Stimulated activated CD4-positive, alpha-beta T cell treated with anti-CD3 and anti-CD28 coated beads, Interleukin-15, amount 100 ng/mL, for 24 hours (primary cell): ENCODE measurements around the gene ALAS1.

Experiments
- DNase-seq: peaks from one replicate; pipeline ENCODE4 v3.0.0-alpha.2; 2020

The ALAS1 gene

GRCh38 chr3:52202384-52203077 lies 4.6 kb downstream of the ALAS1 start:
- no peak for DNase-seq

GRCh38 chr3:52203701-52204100 lies 5.7 kb downstream of the ALAS1 start:
- DNase-seq, result no peak

GRCh38 chr3:52204337-52205073 lies 6.5 kb downstream of the ALAS1 start:
- peak; percentile 41 for DNase-seq

GRCh38 chr3:52205727-52206372 lies 7.9 kb downstream of the ALAS1 start:
- no peak for DNase-seq

DNA sequence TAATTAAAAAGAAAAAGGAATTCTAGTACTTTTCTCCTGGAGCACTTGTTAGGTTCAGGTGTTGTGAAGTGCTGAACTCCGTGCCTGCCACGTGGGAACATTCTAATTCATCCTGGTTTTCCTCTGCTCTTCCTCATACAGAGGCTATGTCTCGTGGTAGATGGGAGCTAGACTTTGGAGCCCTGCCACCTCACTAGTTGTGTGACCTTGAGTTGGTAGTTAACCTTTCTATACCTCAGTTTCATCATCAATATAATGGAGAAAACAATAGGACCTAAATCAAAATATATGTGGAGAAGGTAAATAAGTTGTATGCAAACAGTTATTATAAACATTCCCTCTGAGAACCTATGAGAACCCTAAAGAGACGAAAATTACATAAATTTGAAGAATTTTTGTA lies 10.6 kb downstream of the ALAS1 start:
- DNase-seq, result no peak

GRCh38 chr3:52210037-52210436 lies 12.1 kb downstream of the ALAS1 start:
- DNase-seq, result no peak

DNA sequence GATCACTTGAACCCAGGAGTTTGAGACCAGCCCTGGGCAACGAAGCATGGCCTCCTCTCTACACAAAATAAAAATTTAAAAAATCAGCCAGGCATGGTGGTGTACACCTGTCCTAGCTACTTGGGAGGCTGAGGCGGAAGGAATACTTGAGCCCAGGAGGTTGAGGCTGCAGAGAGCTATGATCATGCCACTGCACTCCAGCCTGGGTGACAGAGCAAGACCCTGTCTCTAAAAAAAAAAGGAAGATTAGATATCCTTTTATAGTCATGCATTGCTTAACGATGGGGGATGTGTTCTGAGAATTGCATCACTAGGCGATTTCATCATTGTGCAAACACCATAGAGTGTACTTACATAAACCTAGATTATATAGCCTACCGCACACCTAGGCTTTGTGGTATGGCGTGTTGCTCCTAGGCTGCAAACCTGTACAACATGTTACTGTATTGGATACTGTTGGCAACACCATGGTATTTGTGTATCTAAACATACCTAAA lies 12.6 kb downstream of the ALAS1 start:
- DNase-seq, result no peak

DNA sequence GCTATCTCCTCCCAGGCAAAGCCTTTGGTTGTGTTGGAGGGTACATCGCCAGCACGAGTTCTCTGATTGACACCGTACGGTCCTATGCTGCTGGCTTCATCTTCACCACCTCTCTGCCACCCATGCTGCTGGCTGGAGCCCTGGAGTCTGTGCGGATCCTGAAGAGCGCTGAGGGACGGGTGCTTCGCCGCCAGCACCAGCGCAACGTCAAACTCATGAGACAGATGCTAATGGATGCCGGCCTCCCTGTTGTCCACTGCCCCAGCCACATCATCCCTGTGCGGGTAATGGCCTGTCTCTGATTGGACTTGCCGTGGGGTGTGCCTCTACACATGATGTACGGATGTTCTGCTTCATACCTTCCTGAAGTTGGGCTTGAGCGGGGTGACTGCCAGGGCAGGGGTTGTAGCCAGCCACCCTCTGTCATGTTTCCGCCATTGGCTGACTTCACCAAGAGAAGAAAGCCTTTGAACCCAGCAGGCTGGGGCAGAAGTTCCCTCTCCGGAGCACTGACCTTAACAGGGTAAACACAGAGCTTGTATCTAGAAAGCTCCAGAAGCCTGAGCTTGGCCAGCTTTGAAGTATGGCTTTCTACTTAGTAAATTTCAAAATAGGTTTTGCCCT lies 13.4 kb downstream of the ALAS1 start:
- no peak for DNase-seq

- no peak for DNase-seq
Observed at GRCh38 chr3:52213005-52213404, 15.0 kb downstream of the ALAS1 start.

- no peak for DNase-seq
Observed at GRCh38 chr3:52213901-52214300, 15.9 kb downstream of the ALAS1 start.

DNA sequence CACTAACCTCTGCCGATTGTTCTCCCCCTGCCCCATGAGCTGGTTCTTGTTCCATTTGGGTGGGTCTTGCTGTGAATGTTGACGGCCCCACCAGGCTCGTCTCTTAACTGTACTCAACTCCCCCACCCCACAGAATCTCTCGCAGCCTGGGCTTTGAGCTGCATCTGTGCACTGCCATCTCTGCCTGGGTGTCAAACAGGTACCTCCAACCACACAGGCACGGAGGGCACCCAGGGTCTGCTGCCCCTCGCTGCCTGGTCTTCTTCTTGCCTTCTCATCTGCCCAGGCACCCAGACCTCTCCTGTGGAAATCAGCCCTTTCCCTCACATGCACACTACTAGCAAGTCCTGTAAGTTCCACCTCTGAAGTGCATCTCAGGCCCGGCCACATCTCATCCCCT lies 17.4 kb downstream of the ALAS1 start:
- no peak for DNase-seq

DNA sequence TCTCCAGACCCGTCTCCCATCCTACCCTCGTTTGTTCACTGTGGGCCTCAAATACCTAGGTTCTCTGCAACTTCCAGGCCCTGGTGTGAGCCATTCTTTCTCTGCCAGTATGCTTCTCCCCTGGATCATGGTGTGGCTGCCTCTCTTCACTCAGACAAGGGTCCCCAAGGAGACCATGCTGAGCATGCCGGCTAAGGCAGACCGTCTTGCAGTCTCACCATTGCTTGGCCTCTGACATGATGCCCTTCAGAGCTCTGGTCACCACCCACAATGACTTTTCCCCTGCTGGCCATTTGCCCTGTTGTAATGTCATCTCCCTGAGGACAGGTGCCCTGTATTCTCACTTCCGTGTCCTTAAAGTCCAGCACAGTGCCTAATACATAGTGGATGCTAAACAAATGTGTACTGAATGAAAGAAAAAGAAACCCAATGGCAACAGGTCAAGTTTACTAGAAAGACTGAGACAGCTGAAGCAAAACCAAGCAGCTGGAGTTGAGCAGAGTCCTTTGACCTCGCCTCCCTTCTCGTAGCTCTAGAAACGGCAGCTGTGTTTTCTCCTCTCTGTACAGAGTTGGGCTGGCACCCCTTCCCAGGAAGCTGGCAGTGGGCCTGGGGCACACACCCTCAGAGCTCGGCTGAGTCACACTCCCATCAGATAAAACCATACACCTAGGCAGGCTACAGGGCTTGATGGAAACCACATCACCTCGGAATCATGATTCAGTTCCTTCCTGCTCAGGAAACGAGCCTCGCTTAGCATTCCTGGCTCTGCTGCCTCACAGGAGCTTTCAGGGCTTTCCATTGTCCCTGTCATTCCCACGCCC lies 18.8 kb downstream of the ALAS1 start:
- DNase-seq, result peak; percentile 72

GRCh38 chr3:52217409-52217805 lies 19.4 kb downstream of the ALAS1 start:
- DNase-seq, result no peak

DNA sequence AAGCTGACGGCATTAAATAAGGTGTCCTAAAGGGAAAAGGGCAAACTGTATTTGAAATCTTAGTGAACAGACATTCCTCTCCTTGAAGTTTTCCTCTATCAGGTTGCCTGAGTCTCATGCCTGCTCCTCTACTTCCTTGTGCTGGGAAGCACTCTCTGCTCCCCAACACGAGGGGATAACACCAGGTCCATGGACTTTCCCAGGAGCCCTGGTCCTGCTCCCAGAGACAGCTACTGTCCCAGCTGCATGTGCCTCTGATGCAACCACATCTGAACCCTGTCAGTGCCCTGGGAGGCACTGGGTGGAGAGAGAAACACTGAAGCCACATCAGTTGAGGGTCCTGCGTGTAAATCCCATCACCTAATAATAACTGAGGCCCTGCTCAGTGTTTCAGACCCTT lies 20.1 kb downstream of the ALAS1 start:
- no peak for DNase-seq

DNA sequence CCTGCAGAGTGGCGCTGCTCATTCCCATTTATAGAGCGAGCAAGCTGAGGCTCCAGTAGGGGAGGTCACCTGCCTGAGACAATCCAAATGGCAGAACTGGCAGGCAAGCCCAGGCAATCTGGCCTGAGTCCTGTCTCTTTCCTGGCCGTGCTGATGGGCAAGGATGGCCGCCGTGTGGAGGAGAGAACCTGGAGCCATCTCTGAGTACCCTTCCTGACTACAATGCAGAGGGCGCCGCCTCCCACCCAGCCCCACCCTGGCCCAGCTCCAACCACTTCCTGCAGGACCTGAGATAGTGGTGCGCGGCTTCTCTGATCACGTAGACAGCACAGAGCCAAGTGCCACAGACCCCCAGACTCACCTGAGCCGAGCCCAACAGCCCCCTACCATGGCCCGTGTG lies 20.5 kb downstream of the ALAS1 start:
- peak; percentile 48 for DNase-seq

GRCh38 chr3:52218937-52219650 lies 21.1 kb downstream of the ALAS1 start:
- no peak for DNase-seq

GRCh38 chr3:52220380-52221026 lies 22.5 kb downstream of the ALAS1 start:
- peak; percentile 93 for DNase-seq

DNA sequence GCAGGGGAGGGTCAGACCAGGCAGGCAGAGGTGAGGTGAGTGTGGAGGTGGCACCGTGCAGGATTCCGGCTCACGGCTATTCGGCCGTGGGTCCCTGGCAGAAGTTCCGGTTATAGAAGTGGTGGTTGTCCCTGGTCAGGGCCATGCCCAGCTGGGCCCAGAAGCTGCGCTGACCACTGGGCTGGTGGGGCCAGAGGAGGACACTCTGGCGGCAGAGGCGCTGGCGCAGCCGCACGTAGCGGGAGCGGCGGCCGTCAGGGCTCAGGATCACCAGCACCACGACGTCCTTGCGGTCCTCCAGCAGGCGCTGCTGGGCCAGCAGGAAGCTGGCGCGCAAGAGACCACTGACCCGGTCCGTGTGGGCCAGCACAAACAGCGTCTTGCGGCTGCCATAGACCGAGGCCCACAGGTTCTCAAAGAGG lies 23.2 kb downstream of the ALAS1 start:
- DNase-seq, result no peak

DNA sequence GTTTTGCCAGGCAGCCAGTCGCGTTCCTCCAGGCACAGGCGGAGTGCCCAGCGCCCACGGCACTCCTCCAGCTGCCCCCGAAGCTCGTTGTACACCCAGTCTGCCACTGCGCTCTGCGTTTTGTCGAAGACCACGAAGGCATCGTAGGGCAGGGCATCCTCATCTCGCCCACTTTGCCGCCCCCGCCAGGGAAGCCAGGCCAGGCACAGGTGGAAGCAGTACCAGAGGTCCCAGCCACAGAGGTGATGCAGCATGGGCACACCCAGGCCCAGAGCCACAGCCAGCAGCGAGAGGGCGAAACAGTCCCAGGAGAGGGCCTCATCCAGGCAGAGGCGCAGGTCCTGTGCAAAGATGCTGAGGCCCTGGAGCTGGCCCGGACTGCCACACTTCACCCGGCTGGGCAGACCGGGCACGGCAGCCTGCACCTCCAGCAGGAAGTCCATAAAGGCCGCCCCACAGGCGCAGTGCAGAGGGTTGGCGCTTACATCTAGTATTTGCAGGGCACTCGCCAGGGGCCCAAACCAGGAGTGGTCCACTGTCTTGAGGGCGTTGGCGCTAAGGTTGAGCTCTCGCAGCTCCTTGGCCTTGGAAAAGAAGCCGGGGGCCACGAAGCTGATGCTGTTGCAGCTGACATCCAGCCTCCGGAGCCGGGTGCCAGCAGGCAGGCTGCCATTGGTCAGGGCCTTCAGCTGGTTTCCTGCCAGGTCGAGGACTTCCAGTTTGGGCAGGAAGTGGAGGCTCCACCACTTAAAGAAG lies 23.8 kb downstream of the ALAS1 start:
- peak; percentile 57 for DNase-seq
